GM23338 (cell line): ENCODE measurements around the gene STN1. TPM values are rescaled to one million over a fixed set of nuclear protein-coding genes. Genes with fewer than 3 reads are reported as not detected.

Source experiments
- ATAC-seq: fragments of 200-7000 bp; cut with Tn5 transposase; 3 replicates; pipeline ENCODE4 v1.9.1; 2020
- DNase-seq: peaks from one replicate; pipeline ENCODE4 v3.0.0-alpha.2; 2015; ENCODE audit warnings: low spot score
- H2AFZ ChIP-seq: fragments of 200-600 bp; sonication (generic); 2 replicates; pipeline ENCODE4 v1.8.0; 2016; ENCODE audit warnings: antibody characterized with exemption, mild to moderate bottlenecking, moderate library complexity
- H3F3A ChIP-seq: fragments of 200-600 bp; sonication (generic); replicated peaks from 2 replicates; pipeline ENCODE4 v1.8.0; 2017; ENCODE audit warnings: antibody characterized with exemption, mixed run types, low read depth
- H3K27ac ChIP-seq: fragments of 200-600 bp; sonication (generic); 2 replicates; pipeline ENCODE4 v1.6.1; 2016; ENCODE audit warnings: low read depth
- H3K27me3 ChIP-seq: fragments of 200-600 bp; sonication (generic); 2 replicates; pipeline ENCODE4 v1.8.0; 2016; ENCODE audit warnings: mild to moderate bottlenecking, mixed run types, moderate library complexity; ENCODE audit not compliant: insufficient read depth
- H3K36me3 ChIP-seq: fragments of 200-600 bp; sonication (generic); 2 replicates; pipeline ENCODE4 v1.8.0; 2016; ENCODE audit warnings: mild to moderate bottlenecking; ENCODE audit not compliant: insufficient read depth
- H3K4me1 ChIP-seq: fragments of 200-600 bp; sonication (generic); 2 replicates; pipeline ENCODE4 v1.8.0; 2016; ENCODE audit warnings: mild to moderate bottlenecking, moderate library complexity; ENCODE audit not compliant: insufficient read depth
- H3K4me2 ChIP-seq: fragments of 200-600 bp; sonication (generic); 2 replicates; pipeline ENCODE4 v1.7.1; 2017; ENCODE audit warnings: mixed run types
- H3K4me3 ChIP-seq: fragments of 200-600 bp; sonication (generic); 2 replicates; pipeline ENCODE4 v1.6.1; 2016; ENCODE audit warnings: mixed run types
- H3K79me2 ChIP-seq: fragments of 200-600 bp; sonication (generic); replicated peaks from 2 replicates; pipeline ENCODE4 v1.8.0; 2017; ENCODE audit warnings: mild to moderate bottlenecking; ENCODE audit not compliant: insufficient read depth
- H3K9me2 ChIP-seq: fragments of 200-600 bp; sonication (generic); 2 replicates; pipeline ENCODE4 v1.8.0; 2017; ENCODE audit not compliant: insufficient read depth
- H4K20me1 ChIP-seq: fragments of 200-600 bp; sonication (generic); replicated peaks from 2 replicates; pipeline ENCODE4 v1.8.0; 2017; ENCODE audit warnings: mild to moderate bottlenecking; ENCODE audit not compliant: insufficient read depth
- H3K27ac Mint-ChIP-seq: 2 replicates; pipeline ENCODE4 v1.8.0; 2020; ENCODE audit warnings: inconsistent platforms, mild to moderate bottlenecking, moderate library complexity, mixed read lengths
- H3K27me3 Mint-ChIP-seq: 3 replicates; pipeline ENCODE4 v1.8.0; 2022; ENCODE audit warnings: low read depth, mild to moderate bottlenecking, moderate library complexity, mixed read lengths, inconsistent platforms; ENCODE audit not compliant: insufficient read depth, poor library complexity
- H3K36me3 Mint-ChIP-seq: 3 replicates; pipeline ENCODE4 v1.8.0; 2021; ENCODE audit warnings: low read depth, mild to moderate bottlenecking, inconsistent platforms, moderate library complexity, mixed read lengths
- H3K4me1 Mint-ChIP-seq: 3 replicates; pipeline ENCODE4 v1.8.0; 2020; ENCODE audit warnings: mild to moderate bottlenecking, inconsistent platforms, mixed read lengths
- H3K4me3 Mint-ChIP-seq: 3 replicates; pipeline ENCODE4 v1.8.0; 2021; ENCODE audit warnings: moderate library complexity, mild to moderate bottlenecking, inconsistent platforms, mixed read lengths
- H3K9me3 Mint-ChIP-seq: 3 replicates; pipeline ENCODE4 v1.8.0; 2020; ENCODE audit warnings: moderate library complexity, mild to moderate bottlenecking, inconsistent platforms, mixed read lengths
- EZH2phosphoT487 ChIP-seq: fragments of 200-600 bp; sonication (generic); IDR thresholded peaks from one replicate; pipeline ENCODE4 v1.8.1; 2018; ENCODE audit warnings: antibody characterized with exemption; ENCODE audit not compliant: unreplicated experiment
- NANOG ChIP-seq: IDR thresholded peaks from 2 replicates; pipeline ENCODE4 v1.6.1; 2016; ENCODE audit warnings: antibody characterized with exemption, borderline replicate concordance
- POLR2AphosphoS5 ChIP-seq: IDR thresholded peaks from 2 replicates; pipeline ENCODE4 v1.6.1; 2016; ENCODE audit warnings: antibody characterized with exemption, low read depth
- STAT1 ChIP-seq: IDR thresholded peaks from one replicate; pipeline ENCODE4 v1.6.1; 2016; ENCODE audit warnings: antibody characterized with exemption; ENCODE audit not compliant: unreplicated experiment
- ZNF331 ChIP-seq: fragments of 250-450 bp; sonication (Bioruptor Pico); IDR thresholded peaks from 2 replicates; pipeline ENCODE4 v1.5.0; 2020; ENCODE audit warnings: low read depth, mild to moderate bottlenecking, moderate library complexity
- polyA plus RNA-seq: library from polyadenylated mRNA; unstranded; fragments of >200 nt; fragmentation: Nextera tagmentation; extraction: Ambion mirVana; gene quantifications from 2 replicates; pipeline ENCODE4 v1.2.1, GENCODE V29; 2016
- total RNA-seq: library from RNA; depleted of rRNA; stranded (reverse); fragments of >200 nt; shearing (Covaris generic); gene quantifications from 2 replicates; pipeline ENCODE4 v1.2.3, GENCODE V29; 2014
- TF ChIP-seq, protein P1 (sequence below): IDR thresholded peaks from one replicate; pipeline ENCODE4 v1.6.1; 2018; ENCODE audit warnings: antibody characterized with exemption; ENCODE audit not compliant: unreplicated experiment
- TF ChIP-seq, protein P2 (sequence below), 2 experiments: fragments of 200-600 bp in 1 of 2; sonication (generic) in 1 of 2; conservative IDR thresholded peaks; 2 replicates each; pipeline versions ENCODE4 v1.5.1 to v1.6.1; 2016 to 2017; ENCODE audit warnings: antibody characterized with exemption in 2 of 2, low read depth in 2 of 2, mild to moderate bottlenecking in 2 of 2, moderate library complexity in 1 of 2

The STN1 gene
- total and polyA plus RNA-seq, 2 experiments from 2014 or later: 7.2 to 11.3 TPM

GRCh38 chr10:103884681-103885139 lies 33.3 kb downstream of the STN1 start:
- no peak overlapping the region for H3K4me3 Mint-ChIP-seq
- no peaks in the 10 kb centered on the region; the same call in 2 of the 3 replicates for H3K4me1 Mint-ChIP-seq
- no peaks in the 10 kb centered on the region for H3K9me2 ChIP-seq
- H3K36me3 ChIP-seq: no peaks in the 10 kb centered on the region
- no peak overlapping the region for H3K4me2 ChIP-seq
- peaks cover 7% of the 10 kb centered on the region for H3K27me3 Mint-ChIP-seq
- DNase-seq (peak; percentile 81), ATAC-seq (peak; percentile 96)
- no peak overlapping the region for H3K4me3 ChIP-seq
- no peaks in the 10 kb centered on the region for H3K27me3 ChIP-seq
- H2AFZ ChIP-seq: no peak overlapping the region
- H3K36me3 Mint-ChIP-seq: no peaks in the 10 kb centered on the region
- no peaks in the 10 kb centered on the region for H4K20me1 ChIP-seq
- H3K27ac Mint-ChIP-seq: no peak overlapping the region
- H3K27ac ChIP-seq: no peak overlapping the region
- H3F3A ChIP-seq: no peaks in the 10 kb centered on the region
- no peaks in the 10 kb centered on the region for H3K4me1 ChIP-seq
- H3K79me2 ChIP-seq: no peaks in the 10 kb centered on the region
- no peaks in the 10 kb centered on the region for H3K9me3 Mint-ChIP-seq
- TF ChIP-seq STAT1: no peak
- TF ChIP-seq EZH2phosphoT487: no peak
- no peak for TF ChIP-seq POLR2AphosphoS5
- TF ChIP-seq ZNF331: no peak
- TF ChIP-seq, protein P1, sequence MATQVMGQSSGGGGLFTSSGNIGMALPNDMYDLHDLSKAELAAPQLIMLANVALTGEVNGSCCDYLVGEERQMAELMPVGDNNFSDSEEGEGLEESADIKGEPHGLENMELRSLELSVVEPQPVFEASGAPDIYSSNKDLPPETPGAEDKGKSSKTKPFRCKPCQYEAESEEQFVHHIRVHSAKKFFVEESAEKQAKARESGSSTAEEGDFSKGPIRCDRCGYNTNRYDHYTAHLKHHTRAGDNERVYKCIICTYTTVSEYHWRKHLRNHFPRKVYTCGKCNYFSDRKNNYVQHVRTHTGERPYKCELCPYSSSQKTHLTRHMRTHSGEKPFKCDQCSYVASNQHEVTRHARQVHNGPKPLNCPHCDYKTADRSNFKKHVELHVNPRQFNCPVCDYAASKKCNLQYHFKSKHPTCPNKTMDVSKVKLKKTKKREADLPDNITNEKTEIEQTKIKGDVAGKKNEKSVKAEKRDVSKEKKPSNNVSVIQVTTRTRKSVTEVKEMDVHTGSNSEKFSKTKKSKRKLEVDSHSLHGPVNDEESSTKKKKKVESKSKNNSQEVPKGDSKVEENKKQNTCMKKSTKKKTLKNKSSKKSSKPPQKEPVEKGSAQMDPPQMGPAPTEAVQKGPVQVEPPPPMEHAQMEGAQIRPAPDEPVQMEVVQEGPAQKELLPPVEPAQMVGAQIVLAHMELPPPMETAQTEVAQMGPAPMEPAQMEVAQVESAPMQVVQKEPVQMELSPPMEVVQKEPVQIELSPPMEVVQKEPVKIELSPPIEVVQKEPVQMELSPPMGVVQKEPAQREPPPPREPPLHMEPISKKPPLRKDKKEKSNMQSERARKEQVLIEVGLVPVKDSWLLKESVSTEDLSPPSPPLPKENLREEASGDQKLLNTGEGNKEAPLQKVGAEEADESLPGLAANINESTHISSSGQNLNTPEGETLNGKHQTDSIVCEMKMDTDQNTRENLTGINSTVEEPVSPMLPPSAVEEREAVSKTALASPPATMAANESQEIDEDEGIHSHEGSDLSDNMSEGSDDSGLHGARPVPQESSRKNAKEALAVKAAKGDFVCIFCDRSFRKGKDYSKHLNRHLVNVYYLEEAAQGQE: no peak
- TF ChIP-seq, protein P2, sequence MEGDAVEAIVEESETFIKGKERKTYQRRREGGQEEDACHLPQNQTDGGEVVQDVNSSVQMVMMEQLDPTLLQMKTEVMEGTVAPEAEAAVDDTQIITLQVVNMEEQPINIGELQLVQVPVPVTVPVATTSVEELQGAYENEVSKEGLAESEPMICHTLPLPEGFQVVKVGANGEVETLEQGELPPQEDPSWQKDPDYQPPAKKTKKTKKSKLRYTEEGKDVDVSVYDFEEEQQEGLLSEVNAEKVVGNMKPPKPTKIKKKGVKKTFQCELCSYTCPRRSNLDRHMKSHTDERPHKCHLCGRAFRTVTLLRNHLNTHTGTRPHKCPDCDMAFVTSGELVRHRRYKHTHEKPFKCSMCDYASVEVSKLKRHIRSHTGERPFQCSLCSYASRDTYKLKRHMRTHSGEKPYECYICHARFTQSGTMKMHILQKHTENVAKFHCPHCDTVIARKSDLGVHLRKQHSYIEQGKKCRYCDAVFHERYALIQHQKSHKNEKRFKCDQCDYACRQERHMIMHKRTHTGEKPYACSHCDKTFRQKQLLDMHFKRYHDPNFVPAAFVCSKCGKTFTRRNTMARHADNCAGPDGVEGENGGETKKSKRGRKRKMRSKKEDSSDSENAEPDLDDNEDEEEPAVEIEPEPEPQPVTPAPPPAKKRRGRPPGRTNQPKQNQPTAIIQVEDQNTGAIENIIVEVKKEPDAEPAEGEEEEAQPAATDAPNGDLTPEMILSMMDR (conservative IDR thresholded peaks at IDR 0.05; ENCODE audit: low read depth in 2 of 2): peak; percentile 86 to 88

DNA sequence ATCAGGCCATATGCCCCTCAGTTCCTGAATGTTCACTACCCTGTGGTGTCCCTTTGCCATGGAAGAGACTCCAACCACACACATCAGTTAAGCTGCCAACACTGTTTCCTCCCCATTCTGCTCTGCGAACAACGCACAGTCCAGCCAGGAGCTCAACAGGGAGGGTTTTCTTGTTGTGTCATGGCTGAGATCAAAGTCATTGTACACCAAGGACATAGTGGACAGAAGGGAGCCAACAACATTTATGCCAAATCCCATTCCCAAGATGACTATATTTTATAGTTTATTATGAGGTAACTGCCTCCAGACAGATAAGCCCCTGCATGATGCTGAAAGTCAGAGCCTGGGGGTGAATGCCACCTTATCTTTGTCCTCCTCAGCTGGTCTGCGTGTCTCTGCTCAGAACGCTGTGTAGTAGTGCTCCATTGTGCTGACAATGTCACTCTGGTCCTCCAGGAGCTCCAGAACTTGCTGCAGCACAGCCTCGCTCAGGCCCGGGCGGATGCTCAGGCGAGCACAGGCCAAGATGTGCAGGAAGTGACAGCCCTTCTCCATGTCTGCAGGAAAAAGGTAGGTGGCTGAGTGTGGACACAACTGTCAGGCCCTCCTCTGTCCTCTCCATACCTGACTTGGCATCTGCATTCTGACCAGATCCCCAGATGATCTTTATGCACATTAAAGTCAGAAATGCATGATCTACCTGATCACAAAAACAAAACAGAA lies 35.5 kb downstream of the STN1 start:
- H3K4me2 ChIP-seq: no peak overlapping the region
- no peaks in the 10 kb centered on the region for H3K79me2 ChIP-seq
- no peaks in the 10 kb centered on the region for H4K20me1 ChIP-seq
- TF ChIP-seq NANOG: no peak
- TF ChIP-seq, protein P1: no peak
- Mint-ChIP-seq H3K27me3 (peaks cover 7% of the 10 kb centered on the region), H3K4me3 (no peak overlapping the region), H3K36me3 (peaks cover 6% of the 10 kb centered on the region; the same call in 2 of the 3 replicates), H3K4me1 (no peaks in the 10 kb centered on the region; the same call in 2 of the 3 replicates), H3K9me3 (no peaks in the 10 kb centered on the region), H3K27ac (no peak overlapping the region)
- no peaks in the 10 kb centered on the region for H3K27me3 ChIP-seq
- H2AFZ ChIP-seq: no peak overlapping the region
- no peak overlapping the region for H3K4me3 ChIP-seq
- DNase-seq: no peak
- no peaks in the 10 kb centered on the region for H3K9me2 ChIP-seq
- no peak overlapping the region for H3K27ac ChIP-seq
- no peaks in the 10 kb centered on the region for H3F3A ChIP-seq
- H3K4me1 ChIP-seq: no peaks in the 10 kb centered on the region
- no peak for ATAC-seq
- no peaks in the 10 kb centered on the region for H3K36me3 ChIP-seq
